Measurements from ENCODE around the gene UNC13A.

Gene UNC13A

DNA sequence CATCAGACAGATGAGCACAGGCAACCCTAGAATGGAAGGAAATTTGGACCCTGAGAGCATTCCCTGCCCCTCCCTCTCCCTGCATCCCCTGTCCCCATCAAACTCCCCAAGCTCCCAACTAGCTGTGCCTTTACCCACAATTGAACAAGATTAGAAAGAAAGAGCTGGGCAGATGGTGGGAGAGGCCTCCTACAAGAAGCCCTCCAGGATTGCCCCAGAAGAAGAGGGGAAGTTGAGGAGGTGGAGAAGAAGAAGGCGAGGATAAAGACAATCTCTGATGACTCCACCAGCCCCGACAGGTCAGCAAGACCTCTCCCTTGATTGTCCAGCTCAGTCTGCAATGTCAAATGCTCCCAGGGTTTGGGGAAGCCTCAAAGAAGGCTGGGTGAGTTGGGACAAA is 11.9 kb downstream of the UNC13A start:
- no peak overlapping the region for H3K4me3 ChIP-seq (ENCODE audit: insufficient read depth, low read length, poor library complexity, severe bottlenecking)
- no peaks in the 10 kb centered on the region for H3K9me2 ChIP-seq (replicated peaks; ENCODE audit: insufficient read depth, low read length)
- no peaks in the 10 kb centered on the region for H3F3A ChIP-seq (ENCODE audit: insufficient read depth)
- no peaks in the 10 kb centered on the region for H3K27me3 ChIP-seq (ENCODE audit: low read length)
- no peaks in the 10 kb centered on the region for H3K9me3 ChIP-seq (ENCODE audit: insufficient read depth, low read length)
- no peak overlapping the region for H3K27ac ChIP-seq (ENCODE audit: low read depth, low read length)
- H3K9ac ChIP-seq (ENCODE audit: low read length), result no peak overlapping the region
- H3K79me2 ChIP-seq (ENCODE audit: insufficient read depth, low read length), result no peaks in the 10 kb centered on the region
- TF ChIP-seq EZH2phosphoT487 (conservative IDR thresholded peaks at IDR 0.05; ENCODE audit: low read length), result no peak
- TF ChIP-seq, protein P1, sequence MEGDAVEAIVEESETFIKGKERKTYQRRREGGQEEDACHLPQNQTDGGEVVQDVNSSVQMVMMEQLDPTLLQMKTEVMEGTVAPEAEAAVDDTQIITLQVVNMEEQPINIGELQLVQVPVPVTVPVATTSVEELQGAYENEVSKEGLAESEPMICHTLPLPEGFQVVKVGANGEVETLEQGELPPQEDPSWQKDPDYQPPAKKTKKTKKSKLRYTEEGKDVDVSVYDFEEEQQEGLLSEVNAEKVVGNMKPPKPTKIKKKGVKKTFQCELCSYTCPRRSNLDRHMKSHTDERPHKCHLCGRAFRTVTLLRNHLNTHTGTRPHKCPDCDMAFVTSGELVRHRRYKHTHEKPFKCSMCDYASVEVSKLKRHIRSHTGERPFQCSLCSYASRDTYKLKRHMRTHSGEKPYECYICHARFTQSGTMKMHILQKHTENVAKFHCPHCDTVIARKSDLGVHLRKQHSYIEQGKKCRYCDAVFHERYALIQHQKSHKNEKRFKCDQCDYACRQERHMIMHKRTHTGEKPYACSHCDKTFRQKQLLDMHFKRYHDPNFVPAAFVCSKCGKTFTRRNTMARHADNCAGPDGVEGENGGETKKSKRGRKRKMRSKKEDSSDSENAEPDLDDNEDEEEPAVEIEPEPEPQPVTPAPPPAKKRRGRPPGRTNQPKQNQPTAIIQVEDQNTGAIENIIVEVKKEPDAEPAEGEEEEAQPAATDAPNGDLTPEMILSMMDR (IDR thresholded peaks at IDR 0.05; ENCODE audit: insufficient read depth, low read length, poor library complexity, severe bottlenecking), result no peak
- no peak overlapping the region for H3K4me2 ChIP-seq (ENCODE audit: low read depth, low read length, poor library complexity, severe bottlenecking)
- H2AFZ ChIP-seq (ENCODE audit: low read depth, low read length, severe bottlenecking), result no peak overlapping the region
- no peaks in the 10 kb centered on the region for H4K20me1 ChIP-seq (ENCODE audit: low read depth, low read length)
- H3K36me3 ChIP-seq (ENCODE audit: low read length), result no peaks in the 10 kb centered on the region

DNA sequence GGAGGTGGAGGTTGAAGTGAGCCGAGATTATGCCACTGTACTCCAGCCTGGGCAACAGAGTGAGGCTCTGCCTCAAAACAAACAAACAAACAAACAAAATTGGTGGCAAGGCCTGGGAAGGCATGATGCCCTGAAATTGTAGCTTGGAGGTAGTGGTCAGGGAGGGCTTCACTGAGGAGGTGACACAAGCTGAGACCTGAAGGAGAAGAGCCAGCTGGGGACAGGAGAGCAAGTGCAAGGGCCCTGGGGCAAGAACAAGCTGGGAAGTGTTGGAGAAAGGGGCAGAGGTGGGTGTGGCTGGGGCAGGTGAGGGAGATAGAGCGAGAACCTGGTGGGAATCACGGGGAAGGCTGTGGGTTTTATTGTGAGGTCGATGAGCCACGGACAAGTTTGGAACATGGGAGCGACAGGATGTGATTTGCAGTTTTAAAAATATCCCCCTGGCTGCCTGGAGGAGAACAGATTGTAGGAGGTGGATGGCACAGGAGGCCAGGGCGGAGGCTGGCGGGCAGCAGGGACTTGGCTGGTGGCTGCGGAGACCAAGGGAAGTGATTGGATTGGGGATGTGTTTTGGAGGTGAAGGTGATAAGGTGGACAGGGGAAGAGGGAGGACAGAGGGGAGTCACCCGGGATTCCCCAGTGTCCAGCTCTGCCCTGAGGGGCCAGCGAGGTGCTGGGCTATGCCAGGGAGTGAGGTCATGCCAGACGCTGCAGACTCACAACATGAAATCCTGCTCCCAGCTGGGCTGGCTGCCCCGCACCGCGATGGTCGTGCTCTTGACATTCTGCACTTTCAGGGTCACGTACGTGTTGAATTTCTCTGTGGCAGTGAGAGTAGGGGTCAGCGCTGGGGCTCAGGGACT is 14.0 kb downstream of the UNC13A start:
- TF ChIP-seq, protein P1 (IDR thresholded peaks at IDR 0.05; ENCODE audit: insufficient read depth, low read length, poor library complexity, severe bottlenecking), result no peak
- no peak for TF ChIP-seq EZH2phosphoT487 (conservative IDR thresholded peaks at IDR 0.05; ENCODE audit: low read length)
- Histone ChIP-seq H3K9me3 (ENCODE audit: insufficient read depth, low read length) (no peaks in the 10 kb centered on the region), H3K36me3 (ENCODE audit: low read length) (no peaks in the 10 kb centered on the region), H3K4me3 (ENCODE audit: insufficient read depth, low read length, poor library complexity, severe bottlenecking) (no peak overlapping the region), H3K27ac (ENCODE audit: low read depth, low read length) (no peak overlapping the region), H3K27me3 (ENCODE audit: low read length) (no peaks in the 10 kb centered on the region), H3K4me2 (ENCODE audit: low read depth, low read length, poor library complexity, severe bottlenecking) (no peak overlapping the region), H4K20me1 (ENCODE audit: low read depth, low read length) (no peaks in the 10 kb centered on the region), H3K79me2 (ENCODE audit: insufficient read depth, low read length) (no peaks in the 10 kb centered on the region), H3K9ac (ENCODE audit: low read length) (no peak overlapping the region), H3F3A (ENCODE audit: insufficient read depth) (no peaks in the 10 kb centered on the region), H2AFZ (ENCODE audit: low read depth, low read length, severe bottlenecking) (no peak overlapping the region), H3K9me2 (replicated peaks; ENCODE audit: insufficient read depth, low read length) (no peaks in the 10 kb centered on the region)

DNA sequence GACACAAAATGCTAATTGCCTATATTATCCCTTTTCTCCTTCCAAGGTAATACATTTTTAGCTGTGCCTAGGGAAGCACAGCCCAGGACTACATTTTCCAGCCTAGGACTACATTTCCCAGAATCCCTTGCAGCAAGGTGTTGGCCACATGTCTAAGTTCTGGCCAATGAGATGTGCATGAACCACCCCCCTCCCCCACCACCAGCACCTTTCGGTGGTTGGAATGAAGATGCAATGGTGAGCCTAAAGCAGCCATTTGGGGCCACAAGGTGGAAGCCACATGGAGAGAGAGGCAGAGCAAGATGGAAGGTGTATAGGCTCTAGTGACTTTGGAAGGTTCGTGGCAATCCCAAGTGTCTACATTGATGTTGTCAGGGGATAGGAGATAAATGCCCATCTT is 16.2 kb downstream of the UNC13A start:
- TF ChIP-seq EZH2phosphoT487 (conservative IDR thresholded peaks at IDR 0.05; ENCODE audit: low read length), result no peak
- TF ChIP-seq, protein P1 (IDR thresholded peaks at IDR 0.05; ENCODE audit: insufficient read depth, low read length, poor library complexity, severe bottlenecking), result no peak
- Histone ChIP-seq H3K27me3 (ENCODE audit: low read length) (no peaks in the 10 kb centered on the region), H3K9me3 (ENCODE audit: insufficient read depth, low read length) (no peaks in the 10 kb centered on the region), H3K36me3 (ENCODE audit: low read length) (no peaks in the 10 kb centered on the region), H3K4me3 (ENCODE audit: insufficient read depth, low read length, poor library complexity, severe bottlenecking) (no peak overlapping the region), H3F3A (ENCODE audit: insufficient read depth) (no peaks in the 10 kb centered on the region), H3K9me2 (replicated peaks; ENCODE audit: insufficient read depth, low read length) (no peaks in the 10 kb centered on the region), H3K27ac (ENCODE audit: low read depth, low read length) (no peak overlapping the region), H3K79me2 (ENCODE audit: insufficient read depth, low read length) (no peaks in the 10 kb centered on the region), H3K9ac (ENCODE audit: low read length) (no peak overlapping the region), H2AFZ (ENCODE audit: low read depth, low read length, severe bottlenecking) (no peak overlapping the region), H4K20me1 (ENCODE audit: low read depth, low read length) (no peaks in the 10 kb centered on the region), H3K4me2 (ENCODE audit: low read depth, low read length, poor library complexity, severe bottlenecking) (no peak overlapping the region)
